Naive thymus-derived CD4-positive, alpha-beta T cell (primary cell): ENCODE measurements around the gene ELK3. TPM values are rescaled to one million over a fixed set of nuclear protein-coding genes. Genes with fewer than 3 reads are reported as not detected.
A peak's percentile ranks its signal among the peaks of the same experiment; 100 is the strongest.

ENCODE experiments used
- ATAC-seq: fragments of 150-1000 bp; cut with Tn5 transposase; 2 replicates; pipeline ENCODE4 v1.10.0; 2021; ENCODE audit warnings: mild to moderate bottlenecking, moderate library complexity
- CTCF ChIA-PET: fragments of 350-600 bp; sonication (Branson Sonifier 250); formaldehyde crosslinking; loops from one replicate; lab custom pipeline; 2021; ENCODE audit warnings: antibody characterized with exemption; lab: Charles Lee
- POLR2A ChIA-PET: fragments of 350-600 bp; sonication (Branson Sonifier 250); formaldehyde crosslinking; loops from one replicate; lab custom pipeline; 2021; ENCODE audit warnings: antibody characterized with exemption, inconsistent platforms; lab: Charles Lee
- DNase-seq, 9 donors: peaks; one replicate each; pipeline versions ENCODE4 v3.0.0 to v3.0.0-alpha.2; 2020 to 2022; ENCODE audit warnings: mixed read lengths in 1 of 9
- H3K27ac ChIP-seq: one replicate; pipeline ENCODE4 v1.7.0; 2013; ENCODE audit warnings: mild to moderate bottlenecking, low read depth, low read length, moderate library complexity
- H3K27me3 ChIP-seq, 2 donors: one replicate each; pipeline ENCODE4 v1.7.0; 2013; ENCODE audit warnings: low read length in 2 of 2, mild to moderate bottlenecking in 2 of 2, moderate library complexity in 2 of 2; ENCODE audit not compliant: control insufficient read depth in 2 of 2, insufficient read depth in 2 of 2
- H3K36me3 ChIP-seq, 3 experiments: 1 replicate in 2 of 3; 2 replicates in 1 of 3; pipeline ENCODE4 v1.7.0; 2013; ENCODE audit warnings: low read length in 3 of 3, mild to moderate bottlenecking in 3 of 3, moderate library complexity in 1 of 3; ENCODE audit not compliant: insufficient read depth in 3 of 3, control insufficient read depth in 2 of 3
- H3K4me1 ChIP-seq, 2 donors: one replicate each; pipeline ENCODE4 v1.7.0; 2013; ENCODE audit warnings: low read length in 2 of 2, mild to moderate bottlenecking in 2 of 2, moderate library complexity in 1 of 2; ENCODE audit not compliant: control insufficient read depth in 2 of 2, insufficient read depth in 2 of 2
- H3K4me3 ChIP-seq: 2 replicates; pipeline ENCODE4 v1.7.0; 2013; ENCODE audit warnings: mild to moderate bottlenecking, low read length
- H3K9me3 ChIP-seq, 3 experiments: 1 replicate in 2 of 3; 2 replicates in 1 of 3; pipeline ENCODE4 v1.7.0; 2013; ENCODE audit warnings: low read length in 3 of 3; ENCODE audit not compliant: control insufficient read depth in 2 of 3
- H3K27ac Mint-ChIP-seq, 9 donors: one replicate each; pipeline ENCODE4 v1.8.0; 2020 to 2022; ENCODE audit warnings: mixed read lengths in 9 of 9, mild to moderate bottlenecking in 8 of 9, moderate library complexity in 5 of 9, inconsistent platforms in 2 of 9
- H3K27me3 Mint-ChIP-seq, 5 donors: one replicate each; pipeline ENCODE4 v1.8.0; 2021 to 2022; ENCODE audit warnings: mixed read lengths in 5 of 5, mild to moderate bottlenecking in 1 of 5
- H3K36me3 Mint-ChIP-seq, 5 donors: one replicate each; pipeline ENCODE4 v1.8.0; 2020 to 2022; ENCODE audit warnings: mixed read lengths in 5 of 5, mild to moderate bottlenecking in 3 of 5, inconsistent platforms in 1 of 5
- H3K4me1 Mint-ChIP-seq, 7 donors: one replicate each; pipeline ENCODE4 v1.8.0; 2020 to 2022; ENCODE audit warnings: mixed read lengths in 7 of 7, mild to moderate bottlenecking in 3 of 7, inconsistent platforms in 1 of 7
- H3K4me3 Mint-ChIP-seq, 10 donors: one replicate each; pipeline ENCODE4 v1.8.0; 2020 to 2022; ENCODE audit warnings: mild to moderate bottlenecking in 10 of 10, mixed read lengths in 10 of 10, moderate library complexity in 6 of 10, inconsistent platforms in 2 of 10
- H3K9me3 Mint-ChIP-seq, 11 donors: one replicate each; pipeline ENCODE4 v1.8.0; 2020 to 2022; ENCODE audit warnings: mixed read lengths in 11 of 11, mild to moderate bottlenecking in 4 of 11, inconsistent platforms in 1 of 11, moderate library complexity in 1 of 11
- intact Hi-C, 2 donors: fragments of 100-400 bp; cut with micrococcal nuclease; formaldehyde crosslinking; loops; one replicate each; pipeline ENCODE4 v1.15.1; 2023
- polyA plus RNA-seq, 2 donors: library from polyadenylated mRNA; unstranded; fragments of 300-500 nt; fragmentation: Illumina TruSeq; gene quantifications; one replicate each; pipeline ENCODE4 v1.2.3, GENCODE V29; 2021
- total RNA-seq, 6 experiments: library from RNA in 5 of 6; stranded (reverse) in 5 of 6; gene quantifications; 1 replicate in 5 of 6; 2 replicates in 1 of 6; pipeline ENCODE4 v1.2.3 and lab custom pipeline; 2021 to 2026

Gene ELK3
- total and polyA plus RNA-seq, 7 experiments from 2014 or later, result 16.8 to 52.3 (median 29.4) TPM

GRCh38 chr12:96190413-96191108, 3.6 kb upstream of the ELK3 start:
- Mint-ChIP-seq H3K9me3 (peaks cover 0 to 1% (median 0%) of the 10 kb centered on the region in 11 donors), H3K36me3 (peaks cover 0 to 6% (median 0%) of the 10 kb centered on the region in 5 donors), H3K27me3 (peaks cover 0 to 3% (median 0%) of the 10 kb centered on the region in 5 donors), H3K4me1 (peaks cover 19 to 39% (median 22%) of the 10 kb centered on the region in 7 donors), H3K4me3 (no peak overlapping the region), H3K27ac (peak overlapping the region in 7 of 9 donors; percentile 39 to 89 (median 72))
- Histone ChIP-seq H3K4me1 (peaks cover 3 to 14% of the 10 kb centered on the region in 2 donors), H3K4me3 (no peak overlapping the region), H3K27me3 (no peaks in the 10 kb centered on the region), H3K36me3 (peaks cover 0 to 4% (median 0%) of the 10 kb centered on the region in 3 experiments), H3K9me3 (no peaks in the 10 kb centered on the region), H3K27ac (peak overlapping the region; percentile 43)
- intact Hi-C loops, result loop anchor here (10.0 kb wide), 3 partner anchors 46 to 976 kb away; partner anchors contain the start of genes FGD6 (in 1 of the 2), SNRPF (in 1 of the 2) and VEZT (in 1 of the 2)
- ChIA-PET POLR2A (interaction anchor here (0.6 to 5.7 kb wide), 3 partner anchors 10 to 210 kb away, joined by 3 to 36 read pairs (median 4); no protein-coding TSS in a partner anchor), CTCF (interaction anchor here (0.6 to 1.4 kb wide), 3 partner anchors 22 to 128 kb away, joined by 4 to 5 read pairs (median 4); no protein-coding TSS in a partner anchor)
- DNase-seq, result no peak
- no peak for ATAC-seq

DNA sequence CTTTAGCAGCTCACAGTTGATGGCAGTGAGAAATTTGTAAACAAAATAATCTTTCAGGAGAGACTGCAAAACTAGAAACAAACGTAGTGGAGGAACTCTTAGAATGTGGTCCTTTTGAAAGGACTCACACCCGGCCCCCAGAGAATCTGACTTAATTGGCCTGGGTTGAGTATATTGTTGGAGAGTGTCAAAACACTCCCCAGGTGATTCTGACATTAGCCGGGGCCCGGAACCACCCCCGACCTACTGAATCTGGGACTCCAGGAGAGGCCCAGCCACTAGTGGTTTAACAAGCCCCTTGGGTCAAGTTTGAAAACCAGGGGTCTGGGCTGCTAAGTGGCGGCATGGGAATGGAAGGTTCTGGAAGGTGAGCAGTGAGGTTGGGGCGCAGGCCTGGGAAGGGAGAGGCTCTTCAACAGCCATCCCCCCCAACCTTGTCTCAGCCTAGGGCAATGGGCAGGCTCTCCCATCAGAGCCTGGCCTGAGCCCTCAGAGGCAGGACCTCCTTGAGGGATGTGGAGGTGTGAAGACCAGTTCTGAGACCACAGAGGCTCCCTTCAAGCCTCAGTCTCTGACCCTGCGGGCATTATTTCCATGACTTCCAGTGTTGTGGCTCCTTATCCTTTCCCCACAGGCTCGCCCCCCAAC, 1.1 kb upstream of the ELK3 start:
- POLR2A ChIA-PET, result interaction anchor here (1.2 to 5.7 kb wide), 2 partner anchors 10 to 17 kb away, joined by 5 to 36 read pairs; no protein-coding TSS in a partner anchor
- H3K27ac Mint-ChIP-seq, result peak overlapping the region; percentile 84 to 99 (median 97)
- H3K36me3 ChIP-seq, result peaks cover 0 to 4% (median 0%) of the 10 kb centered on the region in 3 experiments

DNA sequence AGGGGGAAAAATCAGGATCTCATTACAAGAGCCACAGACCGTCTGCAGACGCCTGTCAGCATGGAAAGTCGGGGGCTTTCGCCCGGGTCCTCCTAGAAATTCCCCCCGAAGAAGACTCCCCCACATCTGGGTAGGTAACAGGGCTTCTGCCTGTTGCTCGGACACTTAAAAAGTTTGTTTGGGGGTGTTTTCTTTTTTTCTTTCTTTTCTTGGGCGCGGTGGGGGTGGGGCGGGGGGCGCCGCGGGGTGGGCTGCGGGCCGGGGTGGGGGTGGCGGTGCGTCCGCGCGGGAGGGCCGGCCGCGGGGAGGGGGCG, 358 bp downstream of the ELK3 start:
- H3K27ac ChIP-seq, result peak overlapping the region; percentile 77
- Mint-ChIP-seq H3K27me3 (peaks cover 0 to 3% (median 0%) of the 10 kb centered on the region in 5 donors), H3K9me3 (peaks cover 0 to 1% (median 0%) of the 10 kb centered on the region in 11 donors), H3K36me3 (peaks cover 0 to 9% (median 0%) of the 10 kb centered on the region in 5 donors), H3K4me1 (peaks cover 28 to 57% (median 44%) of the 10 kb centered on the region in 7 donors), H3K4me3 (peak overlapping the region; percentile 88 to 100 (median 99)), H3K27ac (peak overlapping the region; percentile 94 to 99 (median 97))
- ChIA-PET POLR2A (interaction anchor here (1.5 to 6.7 kb wide), 4 partner anchors 8 to 21 kb away, joined by 4 to 118 read pairs (median 11); no protein-coding TSS in a partner anchor), CTCF (interaction anchor here (6.9 kb wide), 1 partner anchor 16 kb away, joined by 35 read pairs; no protein-coding TSS in a partner anchor)
- H3K36me3 ChIP-seq, result peaks cover 0 to 4% (median 0%) of the 10 kb centered on the region in 3 experiments
- H3K4me1 ChIP-seq, result peaks cover 28 to 32% of the 10 kb centered on the region in 2 donors
- no peak for ATAC-seq
- no peak for DNase-seq
- peak overlapping the region; percentile 83 for H3K4me3 ChIP-seq
- intact Hi-C loops, result loop anchor here (2.0 to 10.0 kb wide), 6 partner anchors 50 to 980 kb away; partner anchors contain the start of genes CFAP54 (in 1 of the 2), FGD6 (in 1 of the 2), SNRPF (in 1 of the 2) and VEZT (in 1 of the 2)
- H3K27me3 ChIP-seq, result no peaks in the 10 kb centered on the region
- H3K9me3 ChIP-seq, result no peaks in the 10 kb centered on the region

More for the DNA sequence above, 1.1 kb upstream of the ELK3 start:
- DNase-seq (peak in 1 of 9 donors; percentile 15), ATAC-seq (no peak)
- CTCF ChIA-PET, result no interaction called here
- H3K4me3 Mint-ChIP-seq, result peak overlapping the region; percentile 14 to 99 (median 85)
- H3K9me3 Mint-ChIP-seq, result peaks cover 0 to 1% (median 0%) of the 10 kb centered on the region in 11 donors
- H3K4me3 ChIP-seq, result no peak overlapping the region
- peaks cover 14 to 19% of the 10 kb centered on the region in 2 donors for H3K4me1 ChIP-seq
- intact Hi-C loops, result loop anchor here (10.0 kb wide), 3 partner anchors 48 to 978 kb away; partner anchors contain the start of genes FGD6 (in 1 of the 2), SNRPF (in 1 of the 2) and VEZT (in 1 of the 2)
- peaks cover 16 to 43% (median 29%) of the 10 kb centered on the region in 7 donors for H3K4me1 Mint-ChIP-seq
- peaks cover 0 to 3% (median 0%) of the 10 kb centered on the region in 5 donors for H3K27me3 Mint-ChIP-seq
- no peaks in the 10 kb centered on the region for H3K9me3 ChIP-seq
- H3K36me3 Mint-ChIP-seq, result peaks cover 0 to 7% (median 0%) of the 10 kb centered on the region in 5 donors
- H3K27me3 ChIP-seq, result no peaks in the 10 kb centered on the region
- H3K27ac ChIP-seq, result peak overlapping the region; percentile 71

DNA sequence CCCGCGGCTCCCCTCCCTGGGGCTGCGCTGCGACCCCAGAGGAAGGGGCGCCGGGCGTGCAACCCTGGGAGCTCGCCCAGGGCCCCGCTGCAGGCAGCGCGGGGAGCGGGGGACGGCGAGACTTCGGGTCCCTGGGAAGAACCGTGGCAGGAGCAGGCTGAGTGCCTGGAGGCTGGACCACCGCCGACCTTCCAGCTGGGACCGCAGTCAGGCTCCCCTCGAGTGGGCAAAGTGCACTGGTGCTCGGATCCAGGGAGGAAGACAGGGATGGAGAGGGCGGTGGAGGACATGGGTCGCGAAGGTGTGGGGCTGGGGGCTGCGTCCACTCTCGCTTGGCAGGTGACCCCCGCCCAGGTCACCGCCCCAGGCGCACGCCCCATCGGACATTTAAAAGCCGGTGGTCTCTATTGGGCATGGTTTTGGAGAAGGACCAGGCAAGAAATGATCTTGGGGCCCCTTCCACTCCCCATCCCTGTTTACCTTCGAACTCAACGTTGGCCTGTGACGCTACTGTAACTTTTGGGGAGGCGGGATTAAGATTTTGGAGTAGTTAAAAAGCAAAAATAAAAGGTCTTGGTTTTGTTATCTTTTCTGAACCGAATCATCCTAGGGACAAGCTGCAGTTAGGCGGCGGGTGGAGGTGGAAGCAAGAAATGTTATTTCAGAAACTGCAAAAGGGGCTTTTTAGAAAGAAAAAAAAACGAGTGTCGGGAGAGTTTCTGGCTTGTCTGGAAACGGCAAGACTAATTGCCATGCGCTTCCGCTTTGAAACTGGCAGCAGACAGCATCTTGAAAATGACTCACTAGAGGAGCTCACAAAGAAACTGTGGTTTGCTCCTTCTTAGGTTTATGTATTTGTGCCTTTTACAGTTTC, 1.0 kb downstream of the ELK3 start:
- Mint-ChIP-seq H3K27me3 (peaks cover 0 to 3% (median 0%) of the 10 kb centered on the region in 5 donors), H3K4me3 (peak overlapping the region; percentile 92 to 100 (median 98)), H3K4me1 (peaks cover 30 to 54% (median 46%) of the 10 kb centered on the region in 7 donors), H3K36me3 (peaks cover 0 to 9% (median 3%) of the 10 kb centered on the region in 5 donors), H3K9me3 (peaks cover 0 to 1% (median 0%) of the 10 kb centered on the region in 11 donors), H3K27ac (peak overlapping the region; percentile 95 to 99 (median 99))
- ChIA-PET POLR2A (interaction anchor here (0.7 to 6.7 kb wide), 9 partner anchors 9 to 1932 kb away, joined by 3 to 118 read pairs (median 4); no protein-coding TSS in a partner anchor), CTCF (interaction anchor here (0.7 to 6.9 kb wide), 4 partner anchors 10 to 123 kb away, joined by 3 to 35 read pairs (median 5); no protein-coding TSS in a partner anchor)
- ATAC-seq, result peak; percentile 80
- Histone ChIP-seq H3K4me1 (peaks cover 29 to 33% of the 10 kb centered on the region in 2 donors), H3K36me3 (peaks cover 0 to 4% (median 0%) of the 10 kb centered on the region in 3 experiments), H3K27me3 (no peaks in the 10 kb centered on the region), H3K4me3 (peak overlapping the region; percentile 84), H3K9me3 (no peaks in the 10 kb centered on the region), H3K27ac (peak overlapping the region; percentile 86)
- DNase-seq, result peak in 8 of 9 donors; percentile 34 to 91 (median 71)
- intact Hi-C loops, result loop anchor here (1.0 to 10.0 kb wide), 18 partner anchors 11 to 980 kb away; partner anchors contain the start of genes AMDHD1 (in 2 of the 2), CCDC38 (in 2 of the 2), FGD6 (in 2 of the 2) and LTA4H (in 2 of the 2)

DNA sequence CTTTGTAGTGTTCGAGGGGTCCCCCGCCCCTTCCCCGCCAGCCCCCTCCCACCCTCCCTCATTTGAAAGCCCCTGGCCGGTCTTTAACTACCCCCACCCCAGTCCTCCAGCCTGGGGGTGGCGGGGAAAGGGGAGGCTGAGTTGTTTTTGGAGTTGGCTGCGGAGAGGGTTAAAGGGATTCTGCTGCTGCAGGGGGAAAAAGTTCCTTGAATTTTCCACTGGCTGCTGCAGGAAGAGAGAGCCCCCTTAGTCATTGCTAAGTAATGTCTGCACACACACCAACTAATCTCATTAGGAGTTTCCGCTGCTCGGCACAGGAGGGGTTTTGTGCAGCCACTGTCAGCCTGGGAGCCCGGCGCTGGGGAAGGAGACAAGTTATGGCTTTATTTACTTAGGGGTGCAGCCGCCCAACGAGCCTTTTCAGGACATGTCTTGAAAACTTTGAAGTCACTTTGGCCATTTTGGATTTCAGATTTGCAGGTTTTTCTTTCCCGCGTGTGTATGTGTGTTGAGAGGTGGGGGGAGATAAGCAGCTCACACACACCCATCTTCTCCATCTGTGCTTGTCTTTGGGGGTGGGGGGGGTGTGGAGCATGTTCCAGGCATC, 1.8 kb downstream of the ELK3 start:
- CTCF ChIA-PET, result interaction anchor here (0.7 to 6.9 kb wide), 5 partner anchors 9 to 124 kb away, joined by 3 to 35 read pairs (median 4); no protein-coding TSS in a partner anchor
- peak overlapping the region; percentile 92 to 100 (median 98) for H3K4me3 Mint-ChIP-seq
- Histone ChIP-seq H3K9me3 (no peaks in the 10 kb centered on the region), H3K27me3 (no peaks in the 10 kb centered on the region), H3K27ac (peak overlapping the region; percentile 77), H3K4me1 (peaks cover 29 to 33% of the 10 kb centered on the region in 2 donors), H3K4me3 (peak overlapping the region; percentile 59), H3K36me3 (peaks cover 0 to 4% (median 0%) of the 10 kb centered on the region in 3 experiments)
- H3K4me1 Mint-ChIP-seq, result peaks cover 32 to 57% (median 48%) of the 10 kb centered on the region in 7 donors
- POLR2A ChIA-PET, result interaction anchor here (0.7 to 6.7 kb wide), 9 partner anchors 8 to 1933 kb away, joined by 3 to 118 read pairs (median 4); no protein-coding TSS in a partner anchor
- intact Hi-C loops, result loop anchor here (1.0 to 10.0 kb wide), 18 partner anchors 10 to 981 kb away; partner anchors contain the start of genes AMDHD1 (in 2 of the 2), CCDC38 (in 2 of the 2), FGD6 (in 2 of the 2) and LTA4H (in 2 of the 2)
- H3K9me3 Mint-ChIP-seq, result peaks cover 0 to 1% (median 0%) of the 10 kb centered on the region in 11 donors
- DNase-seq (peak in 3 of 9 donors; percentile 28 to 57 (median 54)), ATAC-seq (no peak)
- peaks cover 0 to 9% (median 5%) of the 10 kb centered on the region in 5 donors for H3K36me3 Mint-ChIP-seq
- H3K27ac Mint-ChIP-seq, result peak overlapping the region; percentile 95 to 99 (median 99)
- peaks cover 0 to 3% (median 0%) of the 10 kb centered on the region in 5 donors for H3K27me3 Mint-ChIP-seq
